ENCODE measurements around the gene ARHGAP1.
A peak's percentile ranks its signal among the peaks of the same experiment; 100 is the strongest.

The ARHGAP1 gene

GRCh38 chr11:46700241-46701077 lies at the start of gene ARHGAP1, which contains the start of gene ZNF408:
ARHGAP1 (minus strand) TSS chr11:46700619; CDS start chr11:46696107, 4,512 bp downstream.
ZNF408 (plus strand) TSS chr11:46701031; CDS start chr11:46701048, 17 bp downstream.
- peak; percentile 98 for DNase-seq

- no peak for DNase-seq
Measured at GRCh38 chr11:46747150-46747549, 46.7 kb upstream of the ARHGAP1 start.

GRCh38 chr11:46745995-46746394 lies 45.6 kb upstream of the ARHGAP1 start:
- DNase-seq = no peak

- DNase-seq = no peak
Measured at GRCh38 chr11:46745328-46745727, 44.9 kb upstream of the ARHGAP1 start.

- DNase-seq = no peak
Measured at GRCh38 chr11:46743693-46744339, 43.4 kb upstream of the ARHGAP1 start.

- no peak for DNase-seq
Measured at GRCh38 chr11:46743043-46743442, 42.6 kb upstream of the ARHGAP1 start.

- no peak for DNase-seq
Measured at GRCh38 chr11:46741600-46742484, 41.4 kb upstream of the ARHGAP1 start.

- DNase-seq = no peak
Measured at GRCh38 chr11:46738887-46739286, 38.5 kb upstream of the ARHGAP1 start.

GRCh38 chr11:46737699-46738098 lies 37.3 kb upstream of the ARHGAP1 start:
- DNase-seq = no peak

GRCh38 chr11:46736615-46737014 lies 36.2 kb upstream of the ARHGAP1 start:
- DNase-seq = no peak

GRCh38 chr11:46736146-46736545 lies 35.7 kb upstream of the ARHGAP1 start:
- DNase-seq = no peak

GRCh38 chr11:46733234-46733633 lies 32.8 kb upstream of the ARHGAP1 start:
- DNase-seq = no peak

- DNase-seq = no peak
Measured at GRCh38 chr11:46731545-46731944, 31.1 kb upstream of the ARHGAP1 start.

GRCh38 chr11:46729110-46730027 lies 28.9 kb upstream of the ARHGAP1 start:
- no peak for DNase-seq

- no peak for DNase-seq
Measured at GRCh38 chr11:46728659-46729040, 28.2 kb upstream of the ARHGAP1 start.

GRCh38 chr11:46727952-46728658 lies 27.7 kb upstream of the ARHGAP1 start:
- DNase-seq = no peak

- DNase-seq = no peak
Measured at GRCh38 chr11:46726206-46726862, 25.9 kb upstream of the ARHGAP1 start.

GRCh38 chr11:46725338-46726205 lies 25.2 kb upstream of the ARHGAP1 start:
- no peak for DNase-seq

- no peak for DNase-seq
Measured at GRCh38 chr11:46724088-46724487, 23.7 kb upstream of the ARHGAP1 start.

GRCh38 chr11:46723359-46723680 lies 22.9 kb upstream of the ARHGAP1 start:
- DNase-seq = no peak
